Measurements from ENCODE around the gene NELL2.

GRCh38 chr12:44589697-44590096 is 286.4 kb downstream of the NELL2 start:
- TF ChIP-seq CTCF (conservative IDR thresholded peaks at IDR 0.05; ENCODE audit: low read length) (no peak), EZH2phosphoT487 (IDR thresholded peaks at IDR 0.05; ENCODE audit: borderline replicate concordance, low read depth, low read length) (no peak)

Data from OCI-LY7 (cell line).